ENCODE data around the gene RHCG. TPM values are rescaled to one million over a fixed set of nuclear protein-coding genes. Genes with fewer than 3 reads are reported as not detected.

Gene RHCG
- total RNA-seq, 1 experiment from 2014 or later: not detected

GRCh38 chr15:89444241-89445225 lies 51.9 kb downstream of the RHCG start:
- no peak for DNase-seq (ENCODE audit: low spot score)

DNA sequence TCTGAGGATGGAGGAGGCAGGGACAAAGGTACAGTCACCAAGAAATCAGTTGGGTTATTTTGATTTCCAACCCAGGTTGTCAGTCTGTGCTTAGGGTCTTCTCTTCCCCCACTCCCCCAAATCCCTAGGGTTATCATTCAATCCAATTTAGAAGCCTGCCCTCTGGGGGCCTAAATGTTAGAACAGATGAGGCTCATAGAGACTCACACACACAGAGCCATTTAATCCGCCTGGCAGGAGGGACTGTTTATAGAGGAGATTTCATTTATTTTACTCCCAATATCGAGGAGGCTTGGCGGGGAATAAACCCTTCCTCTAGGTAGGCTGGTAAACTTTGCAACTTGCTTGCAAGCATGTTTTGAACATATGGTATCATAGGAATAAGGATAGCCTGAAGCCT lies 52.8 kb downstream of the RHCG start:
- DNase-seq (ENCODE audit: low spot score): no peak

DNA sequence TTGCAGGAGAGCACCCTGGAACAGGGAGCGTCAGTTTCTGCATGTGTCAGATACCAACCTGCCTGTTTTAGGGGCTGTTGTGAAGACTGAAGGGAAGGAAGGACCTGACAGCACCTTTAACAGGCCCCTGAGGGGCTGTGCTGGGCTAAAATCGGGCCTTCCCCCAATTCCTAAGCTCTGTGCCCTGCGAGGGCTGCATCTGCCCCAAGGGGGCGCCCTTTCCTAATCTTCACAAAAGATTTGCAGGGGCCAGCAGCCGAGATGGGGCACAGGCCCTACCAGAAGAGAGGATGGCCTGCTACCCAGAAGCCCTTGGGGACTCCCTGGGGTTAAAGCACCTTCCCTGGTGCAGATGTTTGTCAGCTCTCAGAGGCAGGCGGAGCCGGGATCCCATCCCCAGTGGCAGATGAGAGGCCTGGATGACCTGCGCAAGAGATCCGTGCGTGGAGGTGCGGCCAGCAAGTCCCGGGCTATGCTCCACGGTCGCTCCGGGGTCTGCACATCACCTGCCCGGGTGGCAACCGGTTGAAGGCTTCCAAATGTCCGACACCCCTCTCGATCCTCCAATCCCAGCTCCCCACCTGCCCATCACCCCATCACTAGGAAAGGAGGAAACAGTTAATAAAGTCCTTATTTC lies 53.6 kb downstream of the RHCG start:
- DNase-seq (ENCODE audit: low spot score): no peak

- DNase-seq (ENCODE audit: low spot score): no peak
These were observed 54.2 kb downstream of the RHCG start for GRCh38 chr15:89442155-89442554.

- DNase-seq (ENCODE audit: low spot score): no peak
These were observed 55.0 kb downstream of the RHCG start for GRCh38 chr15:89441295-89441812.

- DNase-seq (ENCODE audit: low spot score): no peak
These were observed 56.6 kb downstream of the RHCG start for GRCh38 chr15:89439764-89440163.

DNA sequence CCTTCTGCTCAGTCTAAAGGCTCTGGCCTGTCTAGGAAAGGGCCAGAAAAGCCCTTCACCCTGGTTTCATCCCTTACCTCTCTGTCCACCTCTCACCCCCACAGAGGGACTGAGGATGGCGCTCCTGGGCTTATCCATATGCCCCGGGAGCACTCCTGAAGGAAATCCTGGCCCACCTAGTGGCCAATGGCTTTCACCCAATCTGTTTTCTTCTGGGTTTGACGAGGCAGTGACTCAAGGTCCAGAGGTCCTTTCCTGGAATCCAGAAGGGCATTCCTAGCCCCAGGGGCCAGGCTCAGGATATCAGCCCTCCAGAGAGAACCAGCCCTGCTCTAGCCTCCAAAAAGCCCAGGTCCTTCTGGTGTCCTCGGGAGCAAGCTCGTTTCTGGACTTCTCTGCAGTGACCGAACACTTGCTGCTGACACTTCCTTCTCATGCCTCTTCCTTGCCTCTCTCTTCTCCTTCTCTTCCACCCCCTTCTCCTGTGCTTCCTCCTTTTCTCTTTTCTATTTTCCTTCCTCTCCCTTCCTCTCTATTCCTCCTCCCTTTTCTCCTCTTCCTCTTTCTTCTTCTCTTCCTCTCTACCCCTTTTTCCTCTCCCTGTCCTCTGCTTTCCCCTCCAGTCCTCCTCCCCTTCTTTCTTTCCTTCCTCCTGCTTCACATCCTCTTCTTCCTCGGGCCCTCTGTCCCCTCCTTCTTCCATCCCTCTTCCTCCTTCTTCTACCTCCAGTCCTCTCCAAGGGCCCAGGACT lies 59.6 kb downstream of the RHCG start:
- DNase-seq (ENCODE audit: low spot score): no peak

DNA sequence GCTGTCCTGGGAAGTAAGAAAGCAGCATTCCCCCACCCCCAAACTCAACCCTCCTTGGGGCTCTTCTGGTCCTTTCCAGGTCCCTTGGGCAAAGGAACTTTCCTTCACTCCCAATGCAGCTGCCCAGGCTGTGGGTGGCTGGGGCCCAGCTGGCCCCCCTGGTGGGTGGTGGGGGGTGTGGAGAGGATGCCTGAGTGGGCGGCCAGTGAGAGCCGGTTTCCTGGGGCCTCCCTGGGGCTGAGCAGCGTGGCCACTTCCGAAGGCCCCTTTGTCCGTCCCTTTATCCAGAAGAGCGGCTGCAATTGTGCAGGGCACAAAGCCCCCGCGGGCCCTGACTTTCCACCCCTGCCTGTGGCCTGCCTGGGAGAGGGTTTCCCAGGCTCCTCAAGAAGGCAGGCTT lies 61.0 kb downstream of the RHCG start:
- DNase-seq (ENCODE audit: low spot score): no peak

- DNase-seq (ENCODE audit: low spot score): no peak
These were observed 62.7 kb downstream of the RHCG start for GRCh38 chr15:89433686-89434085.

DNA sequence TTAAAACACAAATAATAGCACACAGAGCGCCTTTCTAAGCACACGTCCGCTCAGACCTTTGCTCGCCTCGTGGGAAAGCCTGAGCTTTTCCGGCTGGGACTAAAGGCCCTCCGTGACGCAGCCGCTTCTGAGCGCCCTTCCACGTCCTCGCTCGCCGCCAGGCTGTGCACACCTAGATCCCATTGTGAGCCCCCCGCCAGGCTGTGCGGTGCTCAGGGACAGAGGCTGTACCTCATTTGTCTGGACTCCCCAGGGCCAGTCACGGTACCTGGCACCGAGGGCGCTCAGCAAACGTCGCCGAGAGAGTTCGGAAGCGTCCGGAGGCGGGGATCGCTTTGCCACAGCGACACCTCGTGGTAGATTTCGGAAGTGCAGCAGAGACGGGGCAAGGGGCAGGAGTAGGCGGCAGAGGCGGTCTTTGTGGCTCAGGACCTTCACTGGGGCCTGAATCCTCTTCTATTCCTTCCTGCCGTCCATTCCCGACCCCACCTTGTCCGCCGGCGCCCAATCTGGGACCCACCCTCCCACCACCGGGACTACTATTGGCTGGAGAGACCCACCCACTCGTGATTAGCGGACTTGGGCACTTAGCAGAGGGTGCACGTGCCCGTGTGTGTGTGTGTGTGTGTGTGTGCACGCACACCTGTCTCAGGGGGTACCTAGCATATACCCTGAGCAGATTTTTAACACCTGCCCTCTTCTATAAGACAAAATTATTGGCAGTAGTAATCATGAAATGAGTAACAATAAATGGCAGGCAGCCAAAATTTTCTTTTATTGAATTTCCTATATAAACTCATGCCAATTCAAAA lies 65.6 kb downstream of the RHCG start:
- DNase-seq (ENCODE audit: low spot score): peak; percentile 56

DNA sequence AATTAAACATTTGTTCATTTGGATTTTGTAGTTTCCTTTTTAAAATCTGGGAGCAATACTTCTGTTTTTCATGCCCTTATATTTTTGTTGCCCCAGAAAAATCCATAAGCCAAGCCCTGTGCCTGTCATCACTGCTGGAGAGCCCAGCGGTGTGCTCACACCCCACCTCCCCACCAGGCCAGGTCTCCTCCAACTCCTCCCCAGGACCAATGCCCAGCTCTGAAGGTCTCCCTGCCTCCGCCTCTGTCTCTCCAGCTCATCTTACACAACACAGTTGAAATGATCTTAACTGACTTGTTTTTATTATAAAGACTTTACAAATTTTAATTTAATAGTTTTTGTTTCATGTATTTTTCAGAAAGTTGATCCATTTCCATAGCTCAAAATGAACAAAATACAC lies 66.4 kb downstream of the RHCG start:
- DNase-seq (ENCODE audit: low spot score): no peak

DNA sequence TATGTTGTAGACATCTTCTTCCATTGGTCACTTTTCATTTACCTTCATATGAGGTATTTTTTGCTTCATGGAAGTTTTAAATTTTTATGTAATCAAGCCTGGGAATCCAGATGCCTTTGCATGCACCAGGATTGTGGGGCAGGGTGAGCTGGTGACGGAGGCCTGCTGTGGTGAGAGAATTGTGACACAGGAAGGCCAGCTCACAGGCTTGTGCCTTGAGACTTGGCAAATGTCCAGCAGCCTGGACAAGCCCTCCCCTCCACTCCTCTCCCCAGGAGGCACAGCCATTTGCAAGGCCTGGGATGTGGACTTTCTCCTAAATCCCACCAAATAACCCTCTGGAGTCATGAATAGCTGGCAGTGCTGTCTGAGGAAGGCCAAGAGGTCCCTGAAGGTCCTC lies 67.4 kb downstream of the RHCG start:
- DNase-seq (ENCODE audit: low spot score): peak; percentile 61

GRCh38 chr15:89428246-89428645 lies 68.1 kb downstream of the RHCG start:
- no peak for DNase-seq (ENCODE audit: low spot score)

DNA sequence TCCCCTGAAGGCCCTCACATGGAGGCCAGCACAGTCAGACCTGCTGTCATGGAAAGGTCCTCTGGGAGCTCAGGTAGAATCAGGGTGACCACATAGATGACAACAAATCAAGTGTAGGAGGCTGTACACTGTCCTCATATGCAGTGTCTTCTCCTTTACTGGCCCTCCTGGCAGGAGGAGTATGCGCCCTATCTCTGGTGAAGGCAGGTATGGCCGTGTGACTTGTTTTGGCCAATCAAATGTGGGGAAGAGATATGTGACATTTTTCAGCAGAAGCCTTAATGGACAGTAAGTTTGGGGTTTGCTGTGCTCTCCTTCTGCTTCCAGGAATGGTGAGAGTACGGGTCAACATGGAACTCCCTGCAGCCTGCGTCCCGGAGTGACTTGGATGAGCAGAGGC lies 69.9 kb downstream of the RHCG start:
- DNase-seq (ENCODE audit: low spot score): no peak

- no peak for DNase-seq (ENCODE audit: low spot score)
These were observed 72.4 kb downstream of the RHCG start for GRCh38 chr15:89423981-89424380.

Other genes starting within 250 kb of the RHCG start
- gene POLG, start 161.8 kb downstream of the RHCG start, total RNA-seq (2014; rRNA removed; shearing (Covaris generic)): 19.5 and 36.9 TPM in 2 replicates
- 5.1 and 5.3 TPM in 2 replicates for gene TICRR, start 78.9 kb upstream of the RHCG start, total RNA-seq (2014; rRNA removed; shearing (Covaris generic))
- 3.3 and 3.6 TPM in 2 replicates for gene KIF7, start 158.9 kb upstream of the RHCG start, total RNA-seq (2014; rRNA removed; shearing (Covaris generic))
- 0.04 and 0.19 TPM in 2 replicates for gene PLIN1, start 182.8 kb upstream of the RHCG start, total RNA-seq (2014; rRNA removed; shearing (Covaris generic))
- 7.2 and 13.3 TPM in 2 replicates for gene PEX11A, start 194.2 kb upstream of the RHCG start, total RNA-seq (2014; rRNA removed; shearing (Covaris generic))
- 0.35 TPM in 1 of 2 replicates, not detected in the other for gene WDR93, start 194.2 kb upstream of the RHCG start, total RNA-seq (2014; rRNA removed; shearing (Covaris generic))